Neural progenitor cell (in vitro differentiated cells): Measurements from ENCODE around the gene PEX12.

Source experiments
- CTCF ChIP-seq: fragments of 200-600 bp; sonication (generic); IDR thresholded peaks from 2 replicates; pipeline ENCODE4 v1.5.1; 2017; ENCODE audit warnings: antibody characterized with exemption, mild to moderate bottlenecking
- EZH2phosphoT487 ChIP-seq: fragments of 200-600 bp; sonication (generic); IDR thresholded peaks from 2 replicates; pipeline ENCODE4 v1.6.1; 2017; ENCODE audit warnings: antibody characterized with exemption

- TF ChIP-seq CTCF (no peak), EZH2phosphoT487 (no peak)
Measured at GRCh38 chr17:35557353-35557752, 21.0 kb downstream of the PEX12 start.
